Right cardiac atrium (tissue), 5 donors: Measurements from ENCODE around the gene RSRC1. TPM values are rescaled to one million over a fixed set of nuclear protein-coding genes. Genes with fewer than 3 reads are reported as not detected.
A peak's percentile ranks its signal among the peaks of the same experiment; 100 is the strongest.

Experiments used
- ATAC-seq, 2 donors: fragments of 200-7000 bp; cut with Tn5 transposase; one replicate each; pipeline versions ENCODE4 v1.8.0 to v1.9.1; 2020; ENCODE audit warnings: moderate library complexity in 2 of 2, mild to moderate bottlenecking in 1 of 2
- DNase-seq, 3 donors: peaks; one replicate each; pipeline ENCODE4 v3.0.0-alpha.2; 2020
- H3K27ac ChIP-seq: one replicate; pipeline ENCODE4 v1.5.1; 2013; ENCODE audit warnings: mild to moderate bottlenecking, low read length, control low read depth, moderate library complexity
- H3K27me3 ChIP-seq: one replicate; pipeline ENCODE4 v1.6.1; 2013; ENCODE audit not compliant: control insufficient read depth, insufficient read depth
- H3K4me1 ChIP-seq: one replicate; pipeline ENCODE4 v1.6.1; 2013; ENCODE audit warnings: low read length; ENCODE audit not compliant: control insufficient read depth, insufficient read depth
- H3K4me3 ChIP-seq: one replicate; pipeline ENCODE4 v1.5.1; 2013; ENCODE audit warnings: low read length, control low read depth
- H3K9me3 ChIP-seq: one replicate; pipeline ENCODE4 v1.6.1; 2013; ENCODE audit warnings: low read length; ENCODE audit not compliant: control insufficient read depth
- WGBS: extraction: QIAGEN DNeasy Blood & Tissue Kit; methylation state at CpG from one replicate; pipeline ENCODE4 v1.1.7; 2013; 5-methylcytosine and 5-hydroxymethylcytosine counted together
- intact Hi-C, 4 donors: fragments of 100-400 bp; cut with DNase I; formaldehyde crosslinking; loops; one replicate each; pipeline versions ENCODE4 v1.11.0 to v1.14.0; 2022 to 2023
- polyA plus RNA-seq: library from polyadenylated mRNA; stranded (reverse); fragments of 200-250 nt; gene quantifications from one replicate; pipeline ENCODE4 v1.2.3, GENCODE V29; 2013
- total RNA-seq, 4 donors: library from RNA; stranded (reverse); fragmentation: NEBNext Ultra II Directional; extraction: Animal tissue kit (Norgen Biotek cat#: 25700); gene quantifications; one replicate each; pipeline ENCODE4 v1.2.1, GENCODE V29; 2021
- donor health status: healthy with polysubstance abuse.
- donor health status: DM: no; HTN: yes; CAD: no.
- donor health status: DM: no; HTN: no; CAD: no.
- donor health status: DM: no; HTN: yes; CAD: no; lungs with severe emphysema.
- donor health status: DM: yes; HTN: yes; CAD: no.

RSRC1 gene
- total and polyA plus RNA-seq, 5 donors, result 23.0 to 31.0 (median 28.2) TPM

GRCh38 chr3:158093526-158093925 lies 16.4 kb upstream of the RSRC1 start:
- intact Hi-C loops, result no loop called here
- ATAC-seq (no peak), DNase-seq (no peak)
- H3K4me3 ChIP-seq, result no peak overlapping the region
- no peaks in the 10 kb centered on the region for H3K27me3 ChIP-seq
- H3K4me1 ChIP-seq, result no peaks in the 10 kb centered on the region
- H3K9me3 ChIP-seq, result no peaks in the 10 kb centered on the region
- WGBS, result 86% methylated on average over 2 of the region's 2 CpGs
- no peak overlapping the region for H3K27ac ChIP-seq

GRCh38 chr3:158094235-158095110 lies 15.4 kb upstream of the RSRC1 start:
- no peaks in the 10 kb centered on the region for H3K4me1 ChIP-seq

GRCh38 chr3:158095111-158095813 lies 14.6 kb upstream of the RSRC1 start:
- H3K4me1 ChIP-seq, result no peaks in the 10 kb centered on the region
- peak in 2 of 3 donors; percentile 21 to 51 for DNase-seq
- peak overlapping the region; percentile 79 for H3K27ac ChIP-seq
- 17% methylated on average over 22 of the region's 22 CpGs for WGBS
- peak; percentile 14 to 19 for ATAC-seq
- intact Hi-C loops, result no loop called here
- H3K4me3 ChIP-seq, result peak overlapping the region; percentile 20
- H3K9me3 ChIP-seq, result no peaks in the 10 kb centered on the region
- no peaks in the 10 kb centered on the region for H3K27me3 ChIP-seq

More at GRCh38 chr3:158094235-158095110, 15.4 kb upstream of the RSRC1 start:
- peak overlapping the region; percentile 26 for H3K27ac ChIP-seq
- no peaks in the 10 kb centered on the region for H3K9me3 ChIP-seq
- no peaks in the 10 kb centered on the region for H3K27me3 ChIP-seq
- intact Hi-C loops, result no loop called here
- 23% methylated on average over 63 of the region's 66 CpGs for WGBS
- peak overlapping the region; percentile 2 for H3K4me3 ChIP-seq
- DNase-seq (peak in 2 of 3 donors; percentile 63 to 70), ATAC-seq (peak; percentile 44 to 71)

GRCh38 chr3:158095814-158096704 lies 13.8 kb upstream of the RSRC1 start:
- Histone ChIP-seq H3K4me3 (peak overlapping the region; percentile 20), H3K27ac (no peak overlapping the region), H3K4me1 (no peaks in the 10 kb centered on the region), H3K27me3 (no peaks in the 10 kb centered on the region), H3K9me3 (no peaks in the 10 kb centered on the region)
- intact Hi-C loops, result no loop called here
- no peak for ATAC-seq
- WGBS, result 19% methylated on average over 20 of the region's 20 CpGs
- no peak for DNase-seq

GRCh38 chr3:158097081-158097592 lies 12.8 kb upstream of the RSRC1 start:
- 25% methylated on average over 11 of the region's 11 CpGs for WGBS
- Histone ChIP-seq H3K27me3 (no peaks in the 10 kb centered on the region), H3K27ac (no peak overlapping the region), H3K4me3 (peak overlapping the region; percentile 19), H3K4me1 (no peaks in the 10 kb centered on the region), H3K9me3 (no peaks in the 10 kb centered on the region)
- ATAC-seq, result no peak
- DNase-seq, result no peak
- intact Hi-C loops, result no loop called here

GRCh38 chr3:158097593-158098308 lies 12.1 kb upstream of the RSRC1 start:
- H3K27ac ChIP-seq, result peak overlapping the region; percentile 55
- DNase-seq (peak; percentile 18 to 63 (median 59)), ATAC-seq (peak; percentile 56 to 60)
- peak overlapping the region; percentile 19 for H3K4me3 ChIP-seq
- no peaks in the 10 kb centered on the region for H3K9me3 ChIP-seq
- WGBS, result 14% methylated on average over 60 of the region's 60 CpGs
- H3K4me1 ChIP-seq, result no peaks in the 10 kb centered on the region
- no peaks in the 10 kb centered on the region for H3K27me3 ChIP-seq
- intact Hi-C loops, result no loop called here

- 17% methylated on average over 10 of the region's 10 CpGs for WGBS
- DNase-seq (no peak), ATAC-seq (no peak)
- Histone ChIP-seq H3K9me3 (no peaks in the 10 kb centered on the region), H3K4me3 (peak overlapping the region; percentile 19), H3K27ac (no peak overlapping the region), H3K4me1 (peaks cover 4% of the 10 kb centered on the region), H3K27me3 (no peaks in the 10 kb centered on the region)
- intact Hi-C loops, result no loop called here
These were observed 11.6 kb upstream of the RSRC1 start for GRCh38 chr3:158098309-158098639.

- DNase-seq, result no peak
- H3K9me3 ChIP-seq, result no peaks in the 10 kb centered on the region
- no peak for ATAC-seq
- no peak overlapping the region for H3K27ac ChIP-seq
- peaks cover 7% of the 10 kb centered on the region for H3K4me1 ChIP-seq
- intact Hi-C loops, result no loop called here
- no peak overlapping the region for H3K4me3 ChIP-seq
- no peaks in the 10 kb centered on the region for H3K27me3 ChIP-seq
- WGBS, result 25% methylated on average over 5 of the region's 5 CpGs
These were observed 11.0 kb upstream of the RSRC1 start for GRCh38 chr3:158098834-158099424.

GRCh38 chr3:158100681-158101080 lies 9.2 kb upstream of the RSRC1 start:
- 40% methylated on average over 2 of the region's 2 CpGs for WGBS
- H3K9me3 ChIP-seq, result no peaks in the 10 kb centered on the region
- peaks cover 7% of the 10 kb centered on the region for H3K4me1 ChIP-seq
- no peak overlapping the region for H3K4me3 ChIP-seq
- ATAC-seq (no peak), DNase-seq (no peak)
- no peak overlapping the region for H3K27ac ChIP-seq
- no peaks in the 10 kb centered on the region for H3K27me3 ChIP-seq
- intact Hi-C loops, result no loop called here
